Esophagus muscularis mucosa (tissue), 4 donors: ENCODE measurements around the gene ATG10. TPM values are rescaled to one million over a fixed set of nuclear protein-coding genes. Genes with fewer than 3 reads are reported as not detected.

Source experiments
- DNase-seq: peaks from one replicate; pipeline ENCODE4 v3.0.0-alpha.2; 2017; ENCODE audit errors: extremely low spot score
- H3K27ac ChIP-seq, 4 donors: fragments of 200-600 bp; sonication (generic); replicated peaks in 1 of 4; 1 replicate in 3 of 4; 2 replicates in 1 of 4; pipeline ENCODE4 v1.5.1; 2016 to 2019; ENCODE audit warnings: mild to moderate bottlenecking in 1 of 4
- H3K27me3 ChIP-seq, 4 donors: fragments of 200-600 bp; sonication (generic); one replicate each; pipeline versions ENCODE4 v1.5.1 to v1.6.0; 2016 to 2019
- H3K36me3 ChIP-seq, 4 donors: fragments of 200-600 bp; sonication (generic); one replicate each; pipeline ENCODE4 v1.5.1; 2016 to 2019
- H3K4me1 ChIP-seq, 4 donors: fragments of 200-600 bp; sonication (generic); one replicate each; pipeline ENCODE4 v1.5.1; 2016 to 2019
- H3K4me3 ChIP-seq, 4 donors: fragments of 200-600 bp; sonication (generic); 1 replicate in 2 of 4; 2 replicates in 2 of 4; pipeline ENCODE4 v1.5.1; 2016 to 2019; ENCODE audit warnings: mild to moderate bottlenecking in 4 of 4, moderate library complexity in 1 of 4
- H3K9me3 ChIP-seq, 4 donors: fragments of 200-600 bp; sonication (generic); 1 replicate in 3 of 4; 2 replicates in 1 of 4; pipeline ENCODE4 v1.5.1; 2016 to 2019
- CTCF ChIP-seq, 3 experiments: fragments of 200-600 bp in 2 of 3; fragments of 450-650 bp in 1 of 3; sonication (generic) in 2 of 3; IDR thresholded peaks; one replicate each; pipeline ENCODE4 v1.5.1; 2017 to 2019; ENCODE audit warnings: antibody characterized with exemption in 3 of 3, mild to moderate bottlenecking in 2 of 3, moderate library complexity in 1 of 3
- EP300 ChIP-seq: sonication (generic); formaldehyde crosslinking; IDR thresholded peaks from one replicate; pipeline ENCODE4 v1.6.1; 2017; ENCODE audit warnings: antibody characterized with exemption
- POLR2A ChIP-seq: fragments of 450-650 bp; IDR thresholded peaks from one replicate; pipeline ENCODE4 v1.6.1; 2017; ENCODE audit warnings: antibody characterized with exemption, moderate library complexity, mild to moderate bottlenecking, low read depth
- POLR2AphosphoS5 ChIP-seq, 2 donors: sonication (generic); formaldehyde crosslinking; IDR thresholded peaks; one replicate each; pipeline ENCODE4 v1.6.1; 2017; ENCODE audit warnings: antibody characterized with exemption in 2 of 2
- WGBS: methylation state at CpG from one replicate; pipeline ENCODE4 v1.1.5; 2018; 5-methylcytosine and 5-hydroxymethylcytosine counted together
- intact Hi-C: fragments of 100-400 bp; cut with DNase I; formaldehyde crosslinking; loops from one replicate; pipeline ENCODE4 v1.15.1; 2023
- total RNA-seq, 4 donors: library from RNA; depleted of rRNA; stranded (reverse); fragments of >200 nt; gene quantifications; one replicate each; pipeline versions ENCODE4 v1.1.0 to v1.2.1, GENCODE V29; 2016

ATG10 gene
- total RNA-seq, 4 donors from 2014 or later = 5.2 to 9.1 (median 7.3) TPM

- Histone ChIP-seq H3K36me3 (peaks cover 23 to 37% (median 31%) of the 10 kb centered on the region in 4 donors), H3K27me3 (no peaks in the 10 kb centered on the region), H3K4me3 (peak within 1 kb of the TSS; percentile 81 to 95 (median 84)), H3K4me1 (peaks cover 17 to 34% (median 25%) of the 10 kb centered on the region in 4 donors), H3K27ac (peak within 1 kb of the TSS; percentile 79 to 88 (median 84)), H3K9me3 (no peaks in the 10 kb centered on the region)
- DNase-seq = peak; percentile 96
- no peak for TF ChIP-seq EP300
- peak; percentile 87 to 96 for TF ChIP-seq POLR2AphosphoS5 (IDR thresholded peaks at IDR 0.05)
- TF ChIP-seq POLR2A = peak; percentile 15
- TF ChIP-seq CTCF (IDR thresholded peaks at IDR 0.05) = no peak
- under 1% methylated on average over 38 of the region's 60 CpGs for WGBS
- intact Hi-C loops = no loop called here
These were observed 306.3 kb downstream of the ATG10 start, which contains the start of gene RPS23 for GRCh38 chr5:82277987-82278710. TSS of gene RPS23 (minus strand) at chr5:82278354. CDS start at chr5:82278323, 31 bp downstream.

GRCh38 chr5:82278711-82279370 lies 307.0 kb downstream of the ATG10 start:
- H3K36me3 ChIP-seq = peaks cover 23 to 30% (median 28%) of the 10 kb centered on the region in 4 donors
- 67% methylated on average over 19 of the region's 19 CpGs for WGBS
- DNase-seq = no peak
- H3K27ac ChIP-seq = peak overlapping the region; percentile 79 to 88 (median 84)
- peak overlapping the region; percentile 81 to 95 (median 84) for H3K4me3 ChIP-seq
- intact Hi-C loops = no loop called here
- peaks cover 17 to 34% (median 25%) of the 10 kb centered on the region in 4 donors for H3K4me1 ChIP-seq
- no peaks in the 10 kb centered on the region for H3K9me3 ChIP-seq
- TF ChIP-seq POLR2A (peak; percentile 34), CTCF (IDR thresholded peaks at IDR 0.05) (no peak)
- no peaks in the 10 kb centered on the region for H3K27me3 ChIP-seq

GRCh38 chr5:82283893-82284292 lies 312.1 kb downstream of the ATG10 start:
- Histone ChIP-seq H3K27me3 (no peaks in the 10 kb centered on the region), H3K9me3 (no peaks in the 10 kb centered on the region), H3K4me3 (no peak overlapping the region), H3K36me3 (no peaks in the 10 kb centered on the region), H3K4me1 (peaks cover 6 to 13% (median 8%) of the 10 kb centered on the region in 4 donors), H3K27ac (no peak overlapping the region)
- TF ChIP-seq EP300 = no peak
- no peak for TF ChIP-seq POLR2A
- TF ChIP-seq POLR2AphosphoS5 (IDR thresholded peaks at IDR 0.05) = no peak
- TF ChIP-seq CTCF (IDR thresholded peaks at IDR 0.05) = no peak
- no peak for DNase-seq
- intact Hi-C loops = no loop called here
- WGBS = 81% methylated on average over 2 of the region's 2 CpGs

GRCh38 chr5:82285206-82285605 lies 313.4 kb downstream of the ATG10 start:
- TF ChIP-seq POLR2A = no peak
- no peak for TF ChIP-seq EP300
- no peak for TF ChIP-seq POLR2AphosphoS5 (IDR thresholded peaks at IDR 0.05)
- no peak for TF ChIP-seq CTCF (IDR thresholded peaks at IDR 0.05)
- DNase-seq = no peak
- no peak overlapping the region for H3K4me3 ChIP-seq
- no peaks in the 10 kb centered on the region for H3K36me3 ChIP-seq
- no peak overlapping the region for H3K27ac ChIP-seq
- WGBS = 93% methylated on average over 6 of the region's 6 CpGs
- intact Hi-C loops = no loop called here
- no peaks in the 10 kb centered on the region for H3K9me3 ChIP-seq
- peaks cover 0 to 4% (median 0%) of the 10 kb centered on the region in 4 donors for H3K4me1 ChIP-seq
- H3K27me3 ChIP-seq = no peaks in the 10 kb centered on the region
